Left lung (tissue), 10 donors: ENCODE results near the gene PLIN3. TPM values are rescaled to one million over a fixed set of nuclear protein-coding genes. Genes with fewer than 3 reads are reported as not detected.
"Not testable (repeated sequence)": the region's sequence is repeated elsewhere in the genome, so short reads cannot be mapped to it uniquely, and the experiment has no call there.

Source experiments
- ATAC-seq: fragments of 200-7000 bp; cut with Tn5 transposase; one replicate; pipeline ENCODE4 v1.9.1; 2020; ENCODE audit warnings: moderate library complexity
- DNase-seq, 4 donors: peaks; one replicate each; pipeline ENCODE4 v3.0.0-alpha.2; 2013 to 2020
- H3K27ac ChIP-seq, 2 donors: fragments of 200-600 bp; sonication (generic) in 1 of 2; one replicate each; pipeline versions ENCODE4 v1.5.0 to v1.8.0; 2020 to 2021
- H3K27me3 ChIP-seq, 2 donors: fragments of 200-600 bp; sonication (generic) in 1 of 2; one replicate each; pipeline versions ENCODE4 v1.5.0 to v1.8.0; 2020 to 2021
- H3K36me3 ChIP-seq, 2 donors: fragments of 200-600 bp; sonication (generic) in 1 of 2; one replicate each; pipeline versions ENCODE4 v1.5.0 to v1.8.0; 2020 to 2021
- H3K4me1 ChIP-seq, 2 donors: fragments of 200-600 bp; one replicate each; pipeline ENCODE4 v1.8.0; 2021
- H3K4me3 ChIP-seq, 2 donors: fragments of 200-600 bp; sonication (generic) in 1 of 2; one replicate each; pipeline versions ENCODE4 v1.5.0 to v1.8.0; 2020 to 2021; ENCODE audit warnings: mild to moderate bottlenecking in 1 of 2
- H3K9me3 ChIP-seq, 2 donors: fragments of 200-600 bp; sonication (generic) in 1 of 2; one replicate each; pipeline versions ENCODE4 v1.5.0 to v1.8.0; 2020 to 2021
- CTCF ChIP-seq, 2 donors: fragments of 200-600 bp; sonication (generic) in 1 of 2; IDR thresholded peaks; one replicate each; pipeline versions ENCODE4 v1.5.0 to v1.8.0; 2021; ENCODE audit warnings: antibody characterized with exemption in 2 of 2
- intact Hi-C, 2 donors: fragments of 100-400 bp; cut with DNase I; formaldehyde crosslinking; loops; one replicate each; pipeline versions ENCODE4 v1.11.2 to v1.14.2; 2022
- polyA plus RNA-seq, 6 donors: library from polyadenylated mRNA; unstranded; fragments of 120-200 nt; gene quantifications; one replicate each; pipeline ENCODE4 v1.2.1, GENCODE V29; 2013; ENCODE audit not compliant: insufficient read length in 6 of 6
- total RNA-seq, 2 donors: library from RNA; stranded (reverse); fragmentation: NEBNext Ultra II Directional; extraction: Animal tissue kit (Norgen Biotek cat#: 25700); gene quantifications; one replicate each; pipeline ENCODE4 v1.2.1, GENCODE V29; 2021
- donor health status: DM: no; HTN: yes; CAD: no.
- donor health status: DM: no; HTN: no; CAD: no.

PLIN3 gene
- total and polyA plus RNA-seq, 8 donors, result 37.9 to 71.7 (median 47.7) TPM

GRCh38 chr19:4891066-4891465 is 23.6 kb upstream of the PLIN3 start:
- no peak for ATAC-seq
- no peak for DNase-seq
- intact Hi-C loops, result no loop called here
- H3K27me3 ChIP-seq, result peaks cover 0 to 8% of the 10 kb centered on the region in 2 donors
- no peak for TF ChIP-seq CTCF (IDR thresholded peaks at IDR 0.05)
- H3K9me3 ChIP-seq, result no peaks in the 10 kb centered on the region
- peaks cover 0 to 15% of the 10 kb centered on the region in 2 donors for H3K4me1 ChIP-seq
- no peaks in the 10 kb centered on the region for H3K36me3 ChIP-seq
- H3K4me3 ChIP-seq, result no peak overlapping the region
- H3K27ac ChIP-seq, result no peak overlapping the region

- no peak overlapping the region for H3K4me3 ChIP-seq
- ATAC-seq, result no peak
- TF ChIP-seq CTCF (IDR thresholded peaks at IDR 0.05), result no peak
- H3K27me3 ChIP-seq, result peaks cover 0 to 8% of the 10 kb centered on the region in 2 donors
- H3K36me3 ChIP-seq, result no peaks in the 10 kb centered on the region
- H3K4me1 ChIP-seq, result no peaks in the 10 kb centered on the region
- no peaks in the 10 kb centered on the region for H3K9me3 ChIP-seq
- no peak for DNase-seq
- no peak overlapping the region for H3K27ac ChIP-seq
- intact Hi-C loops, result no loop called here
Measured at GRCh38 chr19:4889034-4889815, 21.8 kb upstream of the PLIN3 start.

GRCh38 chr19:4887803-4888202 is 20.3 kb upstream of the PLIN3 start:
- H3K4me3 ChIP-seq, H3K36me3 ChIP-seq, ATAC-seq, H3K4me1 ChIP-seq, H3K9me3 ChIP-seq, intact Hi-C loops, H3K27me3 ChIP-seq, DNase-seq, H3K27ac ChIP-seq: not testable (repeated sequence)

- H3K4me3 ChIP-seq, H3K27ac ChIP-seq, H3K4me1 ChIP-seq, ATAC-seq, H3K36me3 ChIP-seq, H3K9me3 ChIP-seq, DNase-seq, H3K27me3 ChIP-seq, intact Hi-C loops: not testable (repeated sequence)
Measured at GRCh38 chr19:4884993-4885392, 17.5 kb upstream of the PLIN3 start.

- H3K36me3 ChIP-seq, intact Hi-C loops, ATAC-seq, H3K27ac ChIP-seq, H3K9me3 ChIP-seq, H3K4me1 ChIP-seq, DNase-seq, H3K4me3 ChIP-seq: not testable (repeated sequence)
- peaks cover 0 to 12% of the 10 kb centered on the region in 2 donors for H3K27me3 ChIP-seq
Measured at GRCh38 chr19:4882874-4883273, 15.4 kb upstream of the PLIN3 start.

GRCh38 chr19:4879041-4879440 is 11.6 kb upstream of the PLIN3 start:
- no peak for ATAC-seq
- no peak for DNase-seq

More at GRCh38 chr19:4879041-4879440, 11.6 kb upstream of the PLIN3 start:
- Histone ChIP-seq H3K4me1 (no peaks in the 10 kb centered on the region), H3K27ac (no peak overlapping the region), H3K27me3 (peaks cover 0 to 25% of the 10 kb centered on the region in 2 donors), H3K4me3 (no peak overlapping the region), H3K36me3 (no peaks in the 10 kb centered on the region), H3K9me3 (no peaks in the 10 kb centered on the region)
- intact Hi-C loops, result loop anchor here in 1 of 2 donors (10.0 kb wide), 1 partner anchor 156 kb away; no protein-coding TSS in a partner anchor
- no peak for TF ChIP-seq CTCF (IDR thresholded peaks at IDR 0.05)
